ENCODE results near the gene SAMM50.

DNA sequence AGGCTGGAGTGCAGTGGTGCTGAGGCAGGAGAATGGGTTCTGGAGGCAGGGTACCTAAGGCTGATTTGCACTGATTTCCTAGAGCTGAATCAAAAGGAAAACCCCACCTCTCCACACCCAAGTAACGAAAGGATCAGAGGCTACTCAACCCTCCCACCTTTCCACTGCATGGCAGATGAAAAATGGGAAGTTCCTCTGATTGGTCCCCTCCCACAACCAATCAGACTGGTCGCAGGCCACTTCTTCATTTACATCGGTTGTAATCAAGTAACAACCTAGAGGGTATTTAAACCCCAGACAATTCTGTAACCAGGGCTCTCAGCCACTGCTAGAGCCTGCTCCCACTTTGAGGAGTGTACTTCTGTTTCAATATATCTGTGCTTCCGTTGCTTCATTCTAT lies 50.3 kb downstream of the SAMM50 start:
- TF ChIP-seq, protein P1, sequence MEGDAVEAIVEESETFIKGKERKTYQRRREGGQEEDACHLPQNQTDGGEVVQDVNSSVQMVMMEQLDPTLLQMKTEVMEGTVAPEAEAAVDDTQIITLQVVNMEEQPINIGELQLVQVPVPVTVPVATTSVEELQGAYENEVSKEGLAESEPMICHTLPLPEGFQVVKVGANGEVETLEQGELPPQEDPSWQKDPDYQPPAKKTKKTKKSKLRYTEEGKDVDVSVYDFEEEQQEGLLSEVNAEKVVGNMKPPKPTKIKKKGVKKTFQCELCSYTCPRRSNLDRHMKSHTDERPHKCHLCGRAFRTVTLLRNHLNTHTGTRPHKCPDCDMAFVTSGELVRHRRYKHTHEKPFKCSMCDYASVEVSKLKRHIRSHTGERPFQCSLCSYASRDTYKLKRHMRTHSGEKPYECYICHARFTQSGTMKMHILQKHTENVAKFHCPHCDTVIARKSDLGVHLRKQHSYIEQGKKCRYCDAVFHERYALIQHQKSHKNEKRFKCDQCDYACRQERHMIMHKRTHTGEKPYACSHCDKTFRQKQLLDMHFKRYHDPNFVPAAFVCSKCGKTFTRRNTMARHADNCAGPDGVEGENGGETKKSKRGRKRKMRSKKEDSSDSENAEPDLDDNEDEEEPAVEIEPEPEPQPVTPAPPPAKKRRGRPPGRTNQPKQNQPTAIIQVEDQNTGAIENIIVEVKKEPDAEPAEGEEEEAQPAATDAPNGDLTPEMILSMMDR (IDR thresholded peaks at IDR 0.05) = no peak
- no peak for TF ChIP-seq POLR2A (IDR thresholded peaks at IDR 0.05)

All from lower leg skin (tissue), 3 donors.